Liver (tissue), 9 donors: ENCODE measurements around the gene GSAP. TPM values are rescaled to one million over a fixed set of nuclear protein-coding genes. Genes with fewer than 3 reads are reported as not detected.

Experiments
- DNase-seq: peaks from one replicate; pipeline ENCODE4 v3.0.0-alpha.2; 2017; ENCODE audit warnings: low spot score
- H3K27ac ChIP-seq, 2 donors: one replicate each; pipeline ENCODE4 v1.7.0; 2013; ENCODE audit warnings: inconsistent platforms in 2 of 2, low read length in 2 of 2, control low read depth in 1 of 2, low read depth in 1 of 2, mild to moderate bottlenecking in 1 of 2
- H3K27me3 ChIP-seq, 4 donors: one replicate each; pipeline versions ENCODE4 v1.6.1 to v1.7.0; 2013; ENCODE audit warnings: low read length in 3 of 4, inconsistent platforms in 1 of 4, mild to moderate bottlenecking in 1 of 4, moderate library complexity in 1 of 4; ENCODE audit not compliant: control insufficient read depth in 4 of 4, insufficient read depth in 4 of 4
- H3K36me3 ChIP-seq, 4 donors: one replicate each; pipeline versions ENCODE4 v1.6.1 to v1.7.0; 2013; ENCODE audit warnings: low read length in 3 of 4, mild to moderate bottlenecking in 3 of 4, low read depth in 1 of 4, moderate library complexity in 1 of 4; ENCODE audit not compliant: control insufficient read depth in 4 of 4, insufficient read depth in 3 of 4
- H3K4me1 ChIP-seq, 4 donors: one replicate each; pipeline versions ENCODE4 v1.6.1 to v1.7.0; 2013; ENCODE audit warnings: low read length in 3 of 4, mild to moderate bottlenecking in 3 of 4, moderate library complexity in 1 of 4; ENCODE audit not compliant: control insufficient read depth in 4 of 4, insufficient read depth in 4 of 4
- H3K4me3 ChIP-seq, 3 donors: one replicate each; pipeline versions ENCODE4 v1.6.1 to v1.7.0; 2013; ENCODE audit warnings: low read length in 3 of 3, control low read depth in 1 of 3, low read depth in 1 of 3, mild to moderate bottlenecking in 1 of 3
- H3K9ac ChIP-seq, 2 donors: one replicate each; pipeline ENCODE4 v1.7.0; 2013; ENCODE audit warnings: low read length in 2 of 2, mild to moderate bottlenecking in 2 of 2, moderate library complexity in 2 of 2, control low read depth in 1 of 2, low read depth in 1 of 2
- H3K9me3 ChIP-seq, 4 donors: one replicate each; pipeline versions ENCODE4 v1.6.1 to v1.7.0; 2013; ENCODE audit warnings: low read length in 3 of 4; ENCODE audit not compliant: control insufficient read depth in 4 of 4
- EGR1 ChIP-seq, 2 donors: IDR thresholded peaks; 2 replicates each; pipeline ENCODE4 v1.6.1; 2016 to 2018; ENCODE audit warnings: antibody characterized with exemption in 2 of 2, low read depth in 2 of 2
- FOXA1 ChIP-seq: IDR thresholded peaks from 2 replicates; pipeline ENCODE4 v1.6.1; 2016; ENCODE audit warnings: antibody characterized with exemption
- GABPA ChIP-seq, 2 donors: IDR thresholded peaks in 1 of 2; conservative IDR thresholded peaks in 1 of 2; 2 replicates each; pipeline ENCODE4 v1.6.1; 2016; ENCODE audit warnings: antibody characterized with exemption in 2 of 2, mild to moderate bottlenecking in 1 of 2, moderate library complexity in 1 of 2
- HNF4A ChIP-seq, 2 donors: conservative IDR thresholded peaks; 2 replicates each; pipeline ENCODE4 v1.6.1; 2016; ENCODE audit warnings: antibody characterized with exemption in 2 of 2, mild to moderate bottlenecking in 2 of 2
- HNF4G ChIP-seq: IDR thresholded peaks from 2 replicates; pipeline ENCODE4 v1.6.1; 2016; ENCODE audit warnings: antibody characterized with exemption
- JUND ChIP-seq, 2 donors: IDR thresholded peaks; 2 replicates each; pipeline ENCODE4 v1.6.1; 2016; ENCODE audit warnings: antibody characterized with exemption in 2 of 2
- NR2F2 ChIP-seq: IDR thresholded peaks from 2 replicates; pipeline ENCODE4 v1.6.1; 2016; ENCODE audit warnings: antibody characterized with exemption
- RAD21 ChIP-seq, 2 donors: IDR thresholded peaks; 2 replicates each; pipeline ENCODE4 v1.6.1; 2016; ENCODE audit warnings: antibody characterized with exemption in 2 of 2, mild to moderate bottlenecking in 2 of 2
- RXRA ChIP-seq, 2 donors: IDR thresholded peaks; 2 replicates each; pipeline ENCODE4 v1.6.1; 2017 to 2018; ENCODE audit warnings: antibody characterized with exemption in 2 of 2, mild to moderate bottlenecking in 1 of 2
- SP1 ChIP-seq: IDR thresholded peaks from 2 replicates; pipeline ENCODE4 v1.6.1; 2018; ENCODE audit warnings: antibody characterized with exemption, mild to moderate bottlenecking
- YY1 ChIP-seq: IDR thresholded peaks from 2 replicates; pipeline ENCODE4 v1.6.1; 2016; ENCODE audit warnings: antibody characterized with exemption, mild to moderate bottlenecking
- WGBS: extraction: QIAGEN DNeasy Blood & Tissue Kit; methylation state at CpG from one replicate; pipeline ENCODE4 v1.1.7; 2013; 5-methylcytosine and 5-hydroxymethylcytosine counted together
- polyA plus RNA-seq, 2 donors: library from polyadenylated mRNA; stranded (reverse) in 1 of 2; unstranded in 1 of 2; fragments of 200-250 nt in 1 of 2; fragments of >200 nt in 1 of 2; fragmentation: Nextera tagmentation in 1 of 2; extraction: Ambion mirVana in 1 of 2; gene quantifications; one replicate each; pipeline versions ENCODE4 v1.2.1 to v1.2.3, GENCODE V29; 2013 to 2015
- total RNA-seq, 2 donors: library from RNA; depleted of rRNA; stranded (reverse); fragments of >200 nt; gene quantifications; one replicate each; pipeline ENCODE4 v1.2.3, GENCODE V29; 2014
- TF ChIP-seq, protein P1 (sequence below): fragments of 150-350 bp; IDR thresholded peaks from 2 replicates; pipeline ENCODE4 v1.5.1; 2017; ENCODE audit warnings: improper control_type of control experiment, low read depth, low read length; ENCODE audit not compliant: missing input control
- TF ChIP-seq, protein P2 (sequence below): IDR thresholded peaks from 2 replicates; pipeline ENCODE4 v1.6.1; 2016; ENCODE audit warnings: antibody characterized with exemption
- TF ChIP-seq, protein P3 (sequence below): IDR thresholded peaks from 2 replicates; pipeline ENCODE4 v1.6.1; 2016; ENCODE audit warnings: antibody characterized with exemption, mild to moderate bottlenecking
- TF ChIP-seq, protein P4 (sequence below): IDR thresholded peaks from 2 replicates; pipeline ENCODE4 v1.6.1; 2016; ENCODE audit warnings: antibody characterized with exemption
- donor health status: healthy.
- donor health status: healthy.
- donor health status: healthy.
- donor health status: healthy.
- donor health status: healthy.

The GSAP gene
- total and polyA plus RNA-seq, 4 donors, result 4.1 to 30.9 (median 17.7) TPM

DNA sequence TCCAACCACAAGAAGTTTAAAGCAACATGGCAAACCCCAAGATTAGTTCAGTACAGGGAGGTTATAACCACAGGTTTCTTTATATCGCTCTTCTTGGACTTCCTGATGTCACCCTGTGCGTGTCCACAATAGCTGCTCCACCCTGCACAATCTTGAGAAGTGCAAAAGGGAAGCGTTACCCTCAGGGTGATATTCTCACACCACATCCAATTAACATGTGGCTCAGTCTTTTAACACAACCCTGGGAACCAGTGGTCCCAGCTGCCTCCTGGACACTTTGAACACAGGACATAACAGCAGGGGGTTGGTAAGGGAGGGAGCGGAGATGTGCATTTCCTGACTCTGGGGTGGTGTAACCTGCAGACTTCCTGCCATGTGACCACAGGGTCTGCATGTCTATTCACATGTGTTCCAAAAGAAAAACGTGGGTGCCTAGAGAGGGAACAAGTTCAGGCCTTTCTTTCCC is 64.6 kb downstream of the GSAP start:
- H3K9me3 ChIP-seq, result no peaks in the 10 kb centered on the region
- H3K4me3 ChIP-seq, result no peak overlapping the region
- H3K27ac ChIP-seq, result no peak overlapping the region
- H3K9ac ChIP-seq, result no peak overlapping the region
- H3K27me3 ChIP-seq, result no peaks in the 10 kb centered on the region
- H3K36me3 ChIP-seq, result peaks cover 3 to 33% (median 20%) of the 10 kb centered on the region in 4 donors
- DNase-seq, result no peak
- TF ChIP-seq, protein P1, sequence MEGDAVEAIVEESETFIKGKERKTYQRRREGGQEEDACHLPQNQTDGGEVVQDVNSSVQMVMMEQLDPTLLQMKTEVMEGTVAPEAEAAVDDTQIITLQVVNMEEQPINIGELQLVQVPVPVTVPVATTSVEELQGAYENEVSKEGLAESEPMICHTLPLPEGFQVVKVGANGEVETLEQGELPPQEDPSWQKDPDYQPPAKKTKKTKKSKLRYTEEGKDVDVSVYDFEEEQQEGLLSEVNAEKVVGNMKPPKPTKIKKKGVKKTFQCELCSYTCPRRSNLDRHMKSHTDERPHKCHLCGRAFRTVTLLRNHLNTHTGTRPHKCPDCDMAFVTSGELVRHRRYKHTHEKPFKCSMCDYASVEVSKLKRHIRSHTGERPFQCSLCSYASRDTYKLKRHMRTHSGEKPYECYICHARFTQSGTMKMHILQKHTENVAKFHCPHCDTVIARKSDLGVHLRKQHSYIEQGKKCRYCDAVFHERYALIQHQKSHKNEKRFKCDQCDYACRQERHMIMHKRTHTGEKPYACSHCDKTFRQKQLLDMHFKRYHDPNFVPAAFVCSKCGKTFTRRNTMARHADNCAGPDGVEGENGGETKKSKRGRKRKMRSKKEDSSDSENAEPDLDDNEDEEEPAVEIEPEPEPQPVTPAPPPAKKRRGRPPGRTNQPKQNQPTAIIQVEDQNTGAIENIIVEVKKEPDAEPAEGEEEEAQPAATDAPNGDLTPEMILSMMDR, result no peak
- TF ChIP-seq, protein P2, sequence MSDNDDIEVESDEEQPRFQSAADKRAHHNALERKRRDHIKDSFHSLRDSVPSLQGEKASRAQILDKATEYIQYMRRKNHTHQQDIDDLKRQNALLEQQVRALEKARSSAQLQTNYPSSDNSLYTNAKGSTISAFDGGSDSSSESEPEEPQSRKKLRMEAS, result no peak
- no peak for TF ChIP-seq RXRA (IDR thresholded peaks at IDR 0.05)
- no peak for TF ChIP-seq FOXA1
- no peak for TF ChIP-seq RAD21 (IDR thresholded peaks at IDR 0.05)
- TF ChIP-seq YY1, result no peak
- TF ChIP-seq GABPA (IDR thresholded peaks at IDR 0.05 in 1 of 2, conservative IDR thresholded peaks at IDR 0.05 in 1 of 2), result no peak
- no peak for TF ChIP-seq EGR1 (IDR thresholded peaks at IDR 0.05; ENCODE audit: low read depth in 2 of 2)
- no peaks in the 10 kb centered on the region for H3K4me1 ChIP-seq
- 68% methylated on average over 5 of the region's 5 CpGs for WGBS

- Histone ChIP-seq H3K36me3 (peaks cover 0 to 23% (median 12%) of the 10 kb centered on the region in 4 donors), H3K27me3 (no peaks in the 10 kb centered on the region), H3K9ac (no peak overlapping the region), H3K4me3 (no peak overlapping the region), H3K9me3 (no peaks in the 10 kb centered on the region), H3K27ac (no peak overlapping the region), H3K4me1 (no peaks in the 10 kb centered on the region)
- TF ChIP-seq HNF4A (conservative IDR thresholded peaks at IDR 0.05) (no peak), SP1 (no peak)
- TF ChIP-seq, protein P3, sequence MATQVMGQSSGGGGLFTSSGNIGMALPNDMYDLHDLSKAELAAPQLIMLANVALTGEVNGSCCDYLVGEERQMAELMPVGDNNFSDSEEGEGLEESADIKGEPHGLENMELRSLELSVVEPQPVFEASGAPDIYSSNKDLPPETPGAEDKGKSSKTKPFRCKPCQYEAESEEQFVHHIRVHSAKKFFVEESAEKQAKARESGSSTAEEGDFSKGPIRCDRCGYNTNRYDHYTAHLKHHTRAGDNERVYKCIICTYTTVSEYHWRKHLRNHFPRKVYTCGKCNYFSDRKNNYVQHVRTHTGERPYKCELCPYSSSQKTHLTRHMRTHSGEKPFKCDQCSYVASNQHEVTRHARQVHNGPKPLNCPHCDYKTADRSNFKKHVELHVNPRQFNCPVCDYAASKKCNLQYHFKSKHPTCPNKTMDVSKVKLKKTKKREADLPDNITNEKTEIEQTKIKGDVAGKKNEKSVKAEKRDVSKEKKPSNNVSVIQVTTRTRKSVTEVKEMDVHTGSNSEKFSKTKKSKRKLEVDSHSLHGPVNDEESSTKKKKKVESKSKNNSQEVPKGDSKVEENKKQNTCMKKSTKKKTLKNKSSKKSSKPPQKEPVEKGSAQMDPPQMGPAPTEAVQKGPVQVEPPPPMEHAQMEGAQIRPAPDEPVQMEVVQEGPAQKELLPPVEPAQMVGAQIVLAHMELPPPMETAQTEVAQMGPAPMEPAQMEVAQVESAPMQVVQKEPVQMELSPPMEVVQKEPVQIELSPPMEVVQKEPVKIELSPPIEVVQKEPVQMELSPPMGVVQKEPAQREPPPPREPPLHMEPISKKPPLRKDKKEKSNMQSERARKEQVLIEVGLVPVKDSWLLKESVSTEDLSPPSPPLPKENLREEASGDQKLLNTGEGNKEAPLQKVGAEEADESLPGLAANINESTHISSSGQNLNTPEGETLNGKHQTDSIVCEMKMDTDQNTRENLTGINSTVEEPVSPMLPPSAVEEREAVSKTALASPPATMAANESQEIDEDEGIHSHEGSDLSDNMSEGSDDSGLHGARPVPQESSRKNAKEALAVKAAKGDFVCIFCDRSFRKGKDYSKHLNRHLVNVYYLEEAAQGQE, result no peak
- no peak for DNase-seq
Measured at GRCh38 chr7:77349141-77349540, 67.0 kb downstream of the GSAP start.

- H3K4me1 ChIP-seq, result no peaks in the 10 kb centered on the region
- H3K9me3 ChIP-seq, result no peaks in the 10 kb centered on the region
- H3K4me3 ChIP-seq, result no peak overlapping the region
- H3K27me3 ChIP-seq, result no peaks in the 10 kb centered on the region
- no peak overlapping the region for H3K27ac ChIP-seq
- H3K9ac ChIP-seq, result no peak overlapping the region
- H3K36me3 ChIP-seq, result peaks cover 0 to 16% (median 6%) of the 10 kb centered on the region in 4 donors
- 82% methylated on average over 3 of the region's 3 CpGs for WGBS
- no peak for DNase-seq
- TF ChIP-seq JUND (IDR thresholded peaks at IDR 0.05) (no peak), HNF4A (conservative IDR thresholded peaks at IDR 0.05) (no peak), NR2F2 (no peak), RAD21 (IDR thresholded peaks at IDR 0.05) (no peak), FOXA1 (no peak), HNF4G (no peak), GABPA (IDR thresholded peaks at IDR 0.05 in 1 of 2, conservative IDR thresholded peaks at IDR 0.05 in 1 of 2) (no peak)
- TF ChIP-seq, protein P1, result no peak
- TF ChIP-seq, protein P2, result no peak
- TF ChIP-seq, protein P4, sequence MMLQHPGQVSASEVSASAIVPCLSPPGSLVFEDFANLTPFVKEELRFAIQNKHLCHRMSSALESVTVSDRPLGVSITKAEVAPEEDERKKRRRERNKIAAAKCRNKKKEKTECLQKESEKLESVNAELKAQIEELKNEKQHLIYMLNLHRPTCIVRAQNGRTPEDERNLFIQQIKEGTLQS, result no peak
- TF ChIP-seq, protein P3, result no peak
Measured at GRCh38 chr7:77348371-77348813, 67.8 kb downstream of the GSAP start.
